ENCODE data around the gene SH2B3. TPM values are rescaled to one million over a fixed set of nuclear protein-coding genes. Genes with fewer than 3 reads are reported as not detected.

The SH2B3 gene
- total and polyA plus RNA-seq, 2 experiments from 2014 or later = 8.1 to 59.3 TPM

DNA sequence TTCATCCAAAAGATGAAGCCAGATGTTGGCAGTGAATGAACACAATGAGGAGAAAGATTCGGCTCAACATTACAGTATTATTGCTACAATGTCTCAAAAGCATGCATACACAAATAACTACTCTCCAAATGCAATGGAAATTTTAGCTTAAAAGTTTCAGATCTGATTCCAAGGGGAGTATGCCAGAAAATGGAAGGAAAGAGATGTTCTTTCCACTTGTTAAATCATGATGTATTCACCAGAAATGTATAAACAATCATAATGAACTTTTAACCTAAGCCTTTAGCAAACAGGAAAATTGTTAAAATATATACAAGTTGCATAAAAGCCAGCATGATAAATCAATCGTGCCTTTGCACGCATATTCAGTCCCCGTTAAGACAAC is 62.1 kb downstream of the SH2B3 start (continued):
- TF ChIP-seq, protein P1, sequence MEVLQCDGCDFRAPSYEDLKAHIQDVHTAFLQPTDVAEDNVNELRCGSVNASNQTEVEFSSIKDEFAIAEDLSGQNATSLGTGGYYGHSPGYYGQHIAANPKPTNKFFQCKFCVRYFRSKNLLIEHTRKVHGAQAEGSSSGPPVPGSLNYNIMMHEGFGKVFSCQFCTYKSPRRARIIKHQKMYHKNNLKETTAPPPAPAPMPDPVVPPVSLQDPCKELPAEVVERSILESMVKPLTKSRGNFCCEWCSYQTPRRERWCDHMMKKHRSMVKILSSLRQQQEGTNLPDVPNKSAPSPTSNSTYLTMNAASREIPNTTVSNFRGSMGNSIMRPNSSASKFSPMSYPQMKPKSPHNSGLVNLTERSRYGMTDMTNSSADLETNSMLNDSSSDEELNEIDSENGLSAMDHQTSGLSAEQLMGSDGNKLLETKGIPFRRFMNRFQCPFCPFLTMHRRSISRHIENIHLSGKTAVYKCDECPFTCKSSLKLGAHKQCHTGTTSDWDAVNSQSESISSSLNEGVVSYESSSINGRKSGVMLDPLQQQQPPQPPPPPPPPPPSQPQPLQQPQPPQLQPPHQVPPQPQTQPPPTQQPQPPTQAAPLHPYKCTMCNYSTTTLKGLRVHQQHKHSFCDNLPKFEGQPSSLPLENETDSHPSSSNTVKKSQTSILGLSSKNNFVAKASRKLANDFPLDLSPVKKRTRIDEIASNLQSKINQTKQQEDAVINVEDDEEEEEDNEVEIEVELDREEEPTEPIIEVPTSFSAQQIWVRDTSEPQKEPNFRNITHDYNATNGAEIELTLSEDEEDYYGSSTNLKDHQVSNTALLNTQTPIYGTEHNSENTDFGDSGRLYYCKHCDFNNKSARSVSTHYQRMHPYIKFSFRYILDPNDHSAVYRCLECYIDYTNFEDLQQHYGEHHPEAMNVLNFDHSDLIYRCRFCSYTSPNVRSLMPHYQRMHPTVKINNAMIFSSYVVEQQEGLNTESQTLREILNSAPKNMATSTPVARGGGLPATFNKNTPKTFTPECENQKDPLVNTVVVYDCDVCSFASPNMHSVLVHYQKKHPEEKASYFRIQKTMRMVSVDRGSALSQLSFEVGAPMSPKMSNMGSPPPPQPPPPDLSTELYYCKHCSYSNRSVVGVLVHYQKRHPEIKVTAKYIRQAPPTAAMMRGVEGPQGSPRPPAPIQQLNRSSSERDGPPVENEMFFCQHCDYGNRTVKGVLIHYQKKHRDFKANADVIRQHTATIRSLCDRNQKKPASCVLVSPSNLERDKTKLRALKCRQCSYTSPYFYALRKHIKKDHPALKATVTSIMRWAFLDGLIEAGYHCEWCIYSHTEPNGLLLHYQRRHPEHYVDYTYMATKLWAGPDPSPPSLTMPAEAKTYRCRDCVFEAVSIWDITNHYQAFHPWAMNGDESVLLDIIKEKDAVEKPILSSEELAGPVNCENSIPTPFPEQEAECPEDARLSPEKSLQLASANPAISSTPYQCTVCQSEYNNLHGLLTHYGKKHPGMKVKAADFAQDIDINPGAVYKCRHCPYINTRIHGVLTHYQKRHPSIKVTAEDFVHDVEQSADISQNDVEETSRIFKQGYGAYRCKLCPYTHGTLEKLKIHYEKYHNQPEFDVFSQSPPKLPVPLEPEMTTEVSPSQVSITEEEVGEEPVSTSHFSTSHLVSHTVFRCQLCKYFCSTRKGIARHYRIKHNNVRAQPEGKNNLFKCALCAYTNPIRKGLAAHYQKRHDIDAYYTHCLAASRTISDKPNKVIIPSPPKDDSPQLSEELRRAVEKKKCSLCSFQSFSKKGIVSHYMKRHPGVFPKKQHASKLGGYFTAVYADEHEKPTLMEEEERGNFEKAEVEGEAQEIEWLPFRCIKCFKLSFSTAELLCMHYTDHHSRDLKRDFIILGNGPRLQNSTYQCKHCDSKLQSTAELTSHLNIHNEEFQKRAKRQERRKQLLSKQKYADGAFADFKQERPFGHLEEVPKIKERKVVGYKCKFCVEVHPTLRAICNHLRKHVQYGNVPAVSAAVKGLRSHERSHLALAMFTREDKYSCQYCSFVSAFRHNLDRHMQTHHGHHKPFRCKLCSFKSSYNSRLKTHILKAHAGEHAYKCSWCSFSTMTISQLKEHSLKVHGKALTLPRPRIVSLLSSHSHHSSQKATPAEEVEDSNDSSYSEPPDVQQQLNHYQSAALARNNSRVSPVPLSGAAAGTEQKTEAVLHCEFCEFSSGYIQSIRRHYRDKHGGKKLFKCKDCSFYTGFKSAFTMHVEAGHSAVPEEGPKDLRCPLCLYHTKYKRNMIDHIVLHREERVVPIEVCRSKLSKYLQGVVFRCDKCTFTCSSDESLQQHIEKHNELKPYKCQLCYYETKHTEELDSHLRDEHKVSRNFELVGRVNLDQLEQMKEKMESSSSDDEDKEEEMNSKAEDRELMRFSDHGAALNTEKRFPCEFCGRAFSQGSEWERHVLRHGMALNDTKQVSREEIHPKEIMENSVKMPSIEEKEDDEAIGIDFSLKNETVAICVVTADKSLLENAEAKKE (CRISPR knock-in tag; IDR thresholded peaks at IDR 0.05) = no peak
- TF ChIP-seq ZNF331 (CRISPR knock-in tag; IDR thresholded peaks at IDR 0.05; ENCODE audit: low read depth) (no peak), NANOG (IDR thresholded peaks at IDR 0.05; ENCODE audit: borderline replicate concordance) (no peak), EZH2phosphoT487 (IDR thresholded peaks at IDR 0.05; ENCODE audit: unreplicated experiment) (no peak)
- TF ChIP-seq, protein P2, sequence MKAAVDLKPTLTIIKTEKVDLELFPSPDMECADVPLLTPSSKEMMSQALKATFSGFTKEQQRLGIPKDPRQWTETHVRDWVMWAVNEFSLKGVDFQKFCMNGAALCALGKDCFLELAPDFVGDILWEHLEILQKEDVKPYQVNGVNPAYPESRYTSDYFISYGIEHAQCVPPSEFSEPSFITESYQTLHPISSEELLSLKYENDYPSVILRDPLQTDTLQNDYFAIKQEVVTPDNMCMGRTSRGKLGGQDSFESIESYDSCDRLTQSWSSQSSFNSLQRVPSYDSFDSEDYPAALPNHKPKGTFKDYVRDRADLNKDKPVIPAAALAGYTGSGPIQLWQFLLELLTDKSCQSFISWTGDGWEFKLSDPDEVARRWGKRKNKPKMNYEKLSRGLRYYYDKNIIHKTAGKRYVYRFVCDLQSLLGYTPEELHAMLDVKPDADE (IDR thresholded peaks at IDR 0.05) = no peak
- TF ChIP-seq, protein P3, sequence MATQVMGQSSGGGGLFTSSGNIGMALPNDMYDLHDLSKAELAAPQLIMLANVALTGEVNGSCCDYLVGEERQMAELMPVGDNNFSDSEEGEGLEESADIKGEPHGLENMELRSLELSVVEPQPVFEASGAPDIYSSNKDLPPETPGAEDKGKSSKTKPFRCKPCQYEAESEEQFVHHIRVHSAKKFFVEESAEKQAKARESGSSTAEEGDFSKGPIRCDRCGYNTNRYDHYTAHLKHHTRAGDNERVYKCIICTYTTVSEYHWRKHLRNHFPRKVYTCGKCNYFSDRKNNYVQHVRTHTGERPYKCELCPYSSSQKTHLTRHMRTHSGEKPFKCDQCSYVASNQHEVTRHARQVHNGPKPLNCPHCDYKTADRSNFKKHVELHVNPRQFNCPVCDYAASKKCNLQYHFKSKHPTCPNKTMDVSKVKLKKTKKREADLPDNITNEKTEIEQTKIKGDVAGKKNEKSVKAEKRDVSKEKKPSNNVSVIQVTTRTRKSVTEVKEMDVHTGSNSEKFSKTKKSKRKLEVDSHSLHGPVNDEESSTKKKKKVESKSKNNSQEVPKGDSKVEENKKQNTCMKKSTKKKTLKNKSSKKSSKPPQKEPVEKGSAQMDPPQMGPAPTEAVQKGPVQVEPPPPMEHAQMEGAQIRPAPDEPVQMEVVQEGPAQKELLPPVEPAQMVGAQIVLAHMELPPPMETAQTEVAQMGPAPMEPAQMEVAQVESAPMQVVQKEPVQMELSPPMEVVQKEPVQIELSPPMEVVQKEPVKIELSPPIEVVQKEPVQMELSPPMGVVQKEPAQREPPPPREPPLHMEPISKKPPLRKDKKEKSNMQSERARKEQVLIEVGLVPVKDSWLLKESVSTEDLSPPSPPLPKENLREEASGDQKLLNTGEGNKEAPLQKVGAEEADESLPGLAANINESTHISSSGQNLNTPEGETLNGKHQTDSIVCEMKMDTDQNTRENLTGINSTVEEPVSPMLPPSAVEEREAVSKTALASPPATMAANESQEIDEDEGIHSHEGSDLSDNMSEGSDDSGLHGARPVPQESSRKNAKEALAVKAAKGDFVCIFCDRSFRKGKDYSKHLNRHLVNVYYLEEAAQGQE (IDR thresholded peaks at IDR 0.05; ENCODE audit: unreplicated experiment) = no peak

Measured in GM23338 (cell line).